Activated effector memory CD4-positive, alpha-beta T cell treated with Interleukin-2 at 50 U/mL for 16 hours (primary cell): ENCODE measurements around the gene RALGDS.
"Not testable (repeated sequence)": the region's sequence is repeated elsewhere in the genome, so short reads cannot be mapped to it uniquely, and the experiment has no call there.

Experiments
- DNase-seq: peaks from one replicate; pipeline ENCODE4 v3.0.0-alpha.2; 2020

RALGDS gene

DNA sequence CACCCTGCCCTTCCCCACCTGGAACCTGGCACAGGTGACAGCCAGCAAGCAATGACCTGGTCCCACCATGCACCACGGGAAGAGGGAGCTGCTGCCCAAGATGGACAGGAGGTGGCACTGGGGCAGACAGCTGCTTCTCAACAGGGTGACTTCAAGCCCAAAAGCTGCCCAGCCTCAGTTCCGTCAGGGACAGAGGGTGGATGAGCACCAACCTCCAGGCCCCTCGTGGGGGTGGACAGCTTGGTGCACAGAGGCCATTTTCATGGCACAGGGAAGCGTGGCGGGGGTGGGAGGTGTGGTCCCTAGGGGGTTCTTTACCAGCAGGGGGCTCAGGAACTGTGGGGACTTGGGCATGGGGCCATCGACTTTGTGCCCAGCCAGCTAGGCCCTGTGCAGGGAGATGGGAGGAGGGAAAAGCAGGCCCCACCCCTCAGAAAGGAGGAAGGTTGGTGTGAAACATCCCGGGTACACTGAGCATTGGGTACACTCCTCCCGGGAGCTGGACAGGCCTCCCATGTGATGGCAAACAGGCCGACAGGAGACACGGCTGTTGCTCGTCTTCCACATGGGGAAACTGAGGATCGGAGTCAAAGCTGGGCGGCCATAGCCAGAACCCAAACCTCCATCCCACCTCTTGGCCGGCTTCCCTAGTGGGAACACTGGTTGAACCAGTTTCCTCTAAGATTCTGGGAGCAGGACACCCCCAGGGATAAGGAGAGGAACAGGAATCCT is 57.4 kb downstream of the RALGDS start:
- DNase-seq: no peak

DNA sequence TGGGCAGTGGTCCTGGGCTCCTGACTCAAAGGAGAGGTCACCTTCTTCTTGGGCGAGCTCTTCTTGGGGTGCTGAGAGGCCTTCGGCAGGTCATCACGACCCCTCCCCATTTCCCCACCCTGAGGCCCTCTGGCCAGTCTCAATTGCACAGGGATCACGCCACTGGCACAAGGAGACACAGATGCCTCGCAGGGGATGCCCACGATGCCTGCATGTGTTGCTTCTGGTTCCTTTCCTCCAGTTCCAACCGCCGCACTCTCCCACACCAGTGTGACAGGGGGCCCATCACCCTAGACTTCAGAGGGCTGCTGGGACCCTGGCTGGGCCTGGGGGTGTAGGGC is 57.9 kb downstream of the RALGDS start:
- DNase-seq: no peak

DNA sequence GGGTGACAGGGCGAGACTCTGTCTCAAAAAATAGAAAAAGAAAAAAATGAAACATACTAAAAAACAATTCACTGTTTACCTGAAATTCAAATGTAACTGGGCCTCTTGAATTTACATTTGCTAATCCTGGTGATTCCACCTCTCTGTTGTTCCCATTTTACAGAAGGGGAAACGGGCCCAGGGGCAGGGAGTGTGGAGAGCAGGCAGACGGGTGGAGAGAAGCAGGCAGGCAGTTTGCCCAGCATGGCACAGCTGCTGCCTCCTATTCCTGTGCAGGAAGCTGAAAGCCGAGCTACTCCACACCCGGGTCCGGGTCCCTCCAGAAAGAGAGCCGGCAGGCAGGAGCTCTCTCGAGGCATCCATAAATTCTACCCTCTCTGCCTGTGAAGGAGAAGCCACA is 58.5 kb downstream of the RALGDS start:
- not testable (repeated sequence) for DNase-seq

DNA sequence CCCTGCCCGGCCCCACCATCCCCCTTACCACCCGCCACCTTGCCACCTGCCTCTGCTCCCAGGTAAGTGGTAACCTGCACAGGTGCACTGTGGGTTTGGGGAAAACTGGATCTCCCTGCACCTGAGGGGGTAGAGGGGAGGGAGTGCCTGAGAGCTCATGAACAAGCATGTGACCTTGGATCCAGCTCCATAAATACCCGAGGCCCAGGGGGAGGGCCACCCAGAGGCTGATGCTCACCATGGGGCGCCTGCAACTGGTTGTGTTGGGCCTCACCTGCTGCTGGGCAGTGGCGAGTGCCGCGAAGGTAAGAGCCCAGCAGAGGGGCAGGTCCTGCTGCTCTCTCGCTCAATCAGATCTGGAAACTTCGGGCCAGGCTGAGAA is 59.3 kb downstream of the RALGDS start, which contains the start of gene CEL:
TSS of gene CEL (plus strand) at position 218 of the 382 bp plus-strand sequence. CDS start at position 240, 22 bp downstream.
- DNase-seq: not testable (repeated sequence)

DNA sequence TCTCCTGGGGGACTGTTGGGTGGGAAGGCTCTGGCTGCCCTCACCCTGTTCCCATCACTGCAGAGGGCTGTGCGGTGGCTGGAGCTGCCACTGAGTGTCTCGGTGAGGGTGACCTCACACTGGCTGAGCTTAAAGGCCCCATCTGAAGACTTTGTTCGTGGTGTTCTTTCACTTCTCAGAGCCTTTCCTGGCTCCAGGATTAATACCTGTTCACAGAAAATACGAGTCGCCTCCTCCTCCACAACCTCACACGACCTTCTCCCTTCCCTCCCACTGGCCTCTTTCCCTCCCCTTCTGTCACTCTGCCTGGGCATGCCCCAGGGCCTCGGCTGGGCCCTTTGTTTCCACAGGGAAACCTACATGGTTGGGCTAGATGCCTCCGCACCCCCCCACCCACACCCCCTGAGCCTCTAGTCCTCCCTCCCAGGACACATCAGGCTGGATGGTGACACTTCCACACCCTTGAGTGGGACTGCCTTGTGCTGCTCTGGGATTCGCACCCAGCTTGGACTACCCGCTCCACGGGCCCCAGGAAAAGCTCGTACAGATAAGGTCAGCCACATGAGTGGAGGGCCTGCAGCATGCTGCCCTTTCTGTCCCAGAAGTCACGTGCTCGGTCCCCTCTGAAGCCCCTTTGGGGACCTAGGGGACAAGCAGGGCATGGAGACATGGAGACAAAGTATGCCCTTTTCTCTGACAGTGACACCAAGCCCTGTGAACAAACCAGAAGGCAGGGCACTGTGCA is 59.8 kb downstream of the RALGDS start:
- DNase-seq: not testable (repeated sequence)

DNA sequence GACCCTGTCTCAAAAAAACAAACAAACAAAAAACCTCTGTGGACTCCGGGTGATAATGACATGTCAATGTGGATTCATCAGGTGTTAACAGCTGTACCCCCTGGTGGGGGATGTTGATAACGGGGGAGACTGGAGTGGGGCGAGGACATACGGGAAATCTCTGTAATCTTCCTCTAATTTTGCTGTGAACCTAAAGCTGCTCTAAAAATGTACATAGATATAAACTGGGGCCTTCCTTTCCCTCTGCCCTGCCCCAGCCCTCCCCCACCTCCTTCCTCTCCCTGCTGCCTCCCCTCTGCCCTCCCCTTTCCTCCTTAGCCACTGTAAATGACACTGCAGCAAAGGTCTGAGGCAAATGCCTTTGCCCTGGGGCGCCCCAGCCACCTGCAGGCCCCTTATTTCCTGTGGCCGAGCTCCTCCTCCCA is 60.6 kb downstream of the RALGDS start:
- no peak for DNase-seq

DNA sequence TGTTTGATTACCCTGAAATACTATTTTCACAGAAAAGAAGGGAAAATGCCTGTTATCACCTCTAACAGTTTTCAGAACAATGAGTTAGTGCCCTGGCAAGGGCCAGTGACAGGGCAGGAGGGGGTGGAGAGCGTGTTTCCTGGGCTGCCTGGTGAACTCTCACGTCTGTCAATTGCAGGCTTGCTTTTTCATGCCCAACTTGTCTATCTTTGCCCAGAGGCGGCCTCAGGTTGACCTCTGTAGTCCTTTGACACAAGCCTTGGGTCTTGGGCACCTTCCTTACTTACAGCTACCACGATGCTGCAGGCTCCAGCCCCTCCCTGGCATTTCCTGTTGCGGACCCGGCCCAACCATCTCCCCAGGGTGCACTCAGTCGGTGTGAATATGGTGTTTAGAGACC is 61.4 kb downstream of the RALGDS start:
- DNase-seq: no peak

DNA sequence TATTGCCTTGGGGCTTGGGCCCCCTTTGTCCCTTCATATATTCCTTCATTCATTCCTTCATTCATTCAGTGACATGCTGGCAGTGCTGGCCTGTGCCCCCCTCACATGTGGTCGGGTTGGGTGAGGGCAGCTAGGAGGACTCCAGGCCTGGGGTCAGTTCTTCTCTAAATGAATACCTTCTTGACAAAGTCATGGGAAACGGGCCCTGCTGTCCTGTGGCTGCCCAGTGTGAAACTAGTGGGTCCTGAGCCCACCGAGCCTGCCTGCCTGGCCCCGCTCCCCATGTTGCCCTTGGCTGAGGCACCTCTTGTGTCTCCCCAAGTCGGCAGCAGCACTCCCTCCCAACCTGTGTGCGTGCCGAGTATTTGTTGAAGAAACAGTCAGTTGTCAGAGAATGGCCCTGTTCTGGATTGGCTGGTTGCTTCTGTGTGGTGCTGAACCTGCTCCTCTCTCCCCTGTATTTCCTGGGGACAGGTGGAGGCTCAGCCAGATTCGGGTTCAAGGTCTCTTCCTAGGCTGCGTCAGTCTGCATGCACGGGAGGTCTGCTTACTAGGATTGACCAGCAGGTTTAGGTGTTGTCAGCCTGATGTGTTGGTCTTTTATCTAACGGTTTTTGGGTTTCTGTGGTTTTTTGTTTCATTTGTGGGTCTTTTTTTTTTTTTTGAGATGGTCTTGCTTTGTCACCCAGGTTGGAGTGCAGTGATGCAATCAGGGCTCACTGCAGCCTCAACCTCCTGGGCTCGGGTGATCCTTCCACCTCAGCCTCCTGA is 62.3 kb downstream of the RALGDS start:
- no peak for DNase-seq

DNA sequence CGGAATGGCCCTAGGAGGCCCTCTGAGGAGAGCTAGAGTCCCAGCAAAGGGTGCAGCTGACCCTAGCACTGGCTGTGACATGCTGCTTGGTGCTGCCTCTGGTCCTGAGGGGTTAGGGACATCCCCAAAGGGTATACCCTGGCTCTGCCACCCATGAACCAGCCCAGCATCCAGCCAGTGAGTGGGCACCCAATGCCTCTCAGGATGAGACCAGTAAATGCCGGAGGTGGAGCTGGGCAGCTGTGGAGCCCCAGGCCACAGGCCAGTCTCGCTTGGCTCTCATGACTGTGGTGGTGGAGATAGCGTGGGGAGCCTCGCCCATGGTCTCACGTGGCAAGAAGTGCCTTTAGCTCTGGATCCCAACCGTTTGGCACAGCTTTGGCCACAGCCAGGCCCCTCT is 63.0 kb downstream of the RALGDS start:
- DNase-seq: no peak

DNA sequence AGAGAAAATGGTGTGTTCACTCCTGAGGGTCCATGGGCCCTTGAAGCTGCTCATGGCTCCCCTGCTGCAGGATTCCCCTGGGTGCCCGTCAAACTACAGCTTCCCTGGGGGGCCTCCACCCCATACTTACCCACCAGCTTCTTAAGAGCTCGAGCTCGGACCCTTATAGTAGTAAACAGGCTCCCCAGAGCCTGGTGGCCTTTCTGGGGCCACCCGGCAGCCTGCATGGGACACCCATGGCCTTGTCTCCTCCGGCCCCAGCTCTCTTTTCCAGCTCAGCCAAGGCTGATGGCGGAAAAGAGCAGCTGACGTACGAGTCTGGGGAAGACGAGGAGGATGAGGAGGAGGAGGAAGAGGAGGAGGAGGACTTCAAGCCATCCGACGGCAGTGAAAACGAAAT is 63.5 kb downstream of the RALGDS start:
- no peak for DNase-seq

DNA sequence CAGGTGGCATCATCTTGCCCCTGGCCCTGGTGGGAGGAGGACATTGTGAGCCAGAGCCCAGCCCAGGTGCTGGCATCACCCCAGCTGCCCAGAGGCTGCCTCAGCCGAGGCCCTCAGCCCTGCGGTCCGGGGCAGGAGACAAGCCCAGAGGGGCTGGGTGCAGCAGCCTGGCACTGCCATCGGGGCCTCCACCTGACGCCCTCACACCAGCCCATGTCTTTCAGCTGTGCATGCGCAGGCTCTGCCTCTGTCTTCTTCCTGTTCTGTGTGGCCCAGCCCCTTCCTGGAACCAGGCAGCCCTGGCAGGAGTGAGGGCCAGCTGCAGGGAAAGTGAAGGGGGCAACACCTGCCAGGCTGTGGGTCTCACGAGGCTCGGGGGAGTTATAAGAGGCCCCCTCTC is 64.0 kb downstream of the RALGDS start:
- no peak for DNase-seq

DNA sequence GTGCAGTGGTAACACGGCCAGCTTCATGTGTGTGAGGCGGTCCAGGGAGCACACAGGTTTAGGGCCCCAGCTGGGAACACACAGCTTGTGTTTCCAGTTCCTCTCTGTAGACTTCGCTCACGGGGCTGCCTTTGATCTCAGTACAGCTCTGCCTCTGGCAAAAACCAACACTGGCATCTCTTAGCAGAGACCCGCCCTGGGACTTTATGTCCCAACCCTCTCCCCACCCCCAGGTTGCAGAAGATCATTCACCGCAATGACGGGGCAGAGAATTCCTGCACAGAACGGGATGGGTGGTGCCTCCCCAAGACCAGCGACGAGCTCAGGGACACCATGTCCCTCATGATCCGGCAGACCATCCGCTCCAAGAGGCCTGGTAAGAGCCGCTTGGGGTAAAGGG is 64.5 kb downstream of the RALGDS start:
- DNase-seq: no peak

DNA sequence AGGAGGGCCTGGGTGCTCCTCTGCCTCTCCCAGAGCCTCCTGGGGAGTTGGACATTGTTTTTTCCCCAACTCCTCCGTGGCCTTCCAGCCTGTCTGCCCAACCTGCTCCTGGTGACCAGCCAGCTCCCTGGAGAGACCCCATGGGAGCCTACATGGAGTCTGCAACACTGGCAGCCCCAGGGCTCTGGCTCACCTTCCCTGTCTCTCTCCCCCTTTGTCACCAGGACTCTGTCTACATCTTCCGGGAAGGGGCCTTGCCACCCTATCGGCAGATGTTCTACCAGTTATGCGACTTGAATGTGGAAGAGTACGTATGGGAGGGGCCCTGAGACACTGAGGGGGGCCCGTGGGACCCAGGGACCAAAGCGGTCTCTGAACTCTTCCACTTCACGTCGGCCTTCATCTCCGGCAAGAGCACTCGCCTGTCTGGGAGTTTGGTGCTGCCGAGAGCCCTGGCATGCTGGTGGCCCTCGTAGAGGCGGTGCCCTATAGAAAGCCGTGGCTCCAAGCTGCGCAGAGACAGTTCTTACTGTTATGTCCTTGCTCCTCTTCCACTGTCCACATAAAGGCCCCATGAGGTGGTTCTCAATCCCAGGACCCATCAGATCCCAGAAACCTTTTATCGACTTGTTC is 65.1 kb downstream of the RALGDS start:
- DNase-seq: no peak

DNA sequence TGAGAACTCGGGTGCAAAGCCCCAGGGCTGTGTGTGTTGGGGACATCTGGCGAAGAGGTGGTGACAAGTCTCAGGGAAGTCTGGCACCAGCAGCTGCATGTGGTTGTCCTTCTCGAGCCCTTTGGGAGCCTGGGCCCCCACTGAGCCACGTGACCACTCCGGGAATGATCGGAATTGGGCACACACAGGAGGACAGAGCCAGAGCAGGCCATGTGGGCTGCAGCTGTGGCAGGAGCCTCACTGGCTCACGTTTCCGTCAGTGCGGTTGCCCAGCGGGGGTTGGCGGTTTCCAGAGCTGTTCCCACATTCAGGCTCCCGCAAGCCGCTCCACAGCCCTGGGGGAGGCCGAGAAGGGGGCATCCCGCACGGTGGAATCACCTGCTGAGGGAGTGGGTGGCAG is 66.1 kb downstream of the RALGDS start:
- no peak for DNase-seq

DNA sequence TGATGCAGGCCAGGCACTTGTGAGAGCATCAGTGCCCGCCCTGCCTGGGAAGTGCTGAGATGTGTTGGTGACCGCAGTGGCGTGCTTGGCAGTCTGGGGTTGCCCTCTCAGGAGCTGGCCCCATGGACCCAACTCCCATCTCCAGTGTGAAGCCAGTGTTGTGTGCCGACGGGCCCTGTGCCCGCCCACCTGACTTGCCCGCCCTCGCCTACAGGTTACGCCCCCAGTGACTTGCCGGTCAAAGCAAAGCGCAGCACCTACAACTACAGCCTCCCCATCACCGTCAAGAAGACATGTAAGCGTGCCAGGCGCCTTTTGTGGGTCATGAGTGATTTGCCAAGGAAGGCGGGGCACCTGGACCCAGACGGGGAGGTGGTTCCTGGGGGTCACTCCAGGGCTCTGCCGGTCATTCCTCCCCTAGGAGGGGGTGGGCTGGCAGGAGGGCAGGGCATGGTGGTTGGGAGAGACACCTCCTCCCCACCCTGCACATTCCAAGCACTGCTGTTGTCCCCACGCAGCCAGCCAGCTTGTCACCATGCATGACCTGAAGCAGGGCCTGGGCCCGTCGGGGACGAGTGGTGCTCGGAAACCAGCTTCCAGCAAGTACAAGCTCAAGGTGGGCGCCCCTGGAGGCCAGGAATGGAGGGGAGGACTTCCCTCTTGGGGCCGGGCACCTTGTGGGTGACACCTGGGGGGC is 66.7 kb downstream of the RALGDS start:
- DNase-seq: no peak

DNA sequence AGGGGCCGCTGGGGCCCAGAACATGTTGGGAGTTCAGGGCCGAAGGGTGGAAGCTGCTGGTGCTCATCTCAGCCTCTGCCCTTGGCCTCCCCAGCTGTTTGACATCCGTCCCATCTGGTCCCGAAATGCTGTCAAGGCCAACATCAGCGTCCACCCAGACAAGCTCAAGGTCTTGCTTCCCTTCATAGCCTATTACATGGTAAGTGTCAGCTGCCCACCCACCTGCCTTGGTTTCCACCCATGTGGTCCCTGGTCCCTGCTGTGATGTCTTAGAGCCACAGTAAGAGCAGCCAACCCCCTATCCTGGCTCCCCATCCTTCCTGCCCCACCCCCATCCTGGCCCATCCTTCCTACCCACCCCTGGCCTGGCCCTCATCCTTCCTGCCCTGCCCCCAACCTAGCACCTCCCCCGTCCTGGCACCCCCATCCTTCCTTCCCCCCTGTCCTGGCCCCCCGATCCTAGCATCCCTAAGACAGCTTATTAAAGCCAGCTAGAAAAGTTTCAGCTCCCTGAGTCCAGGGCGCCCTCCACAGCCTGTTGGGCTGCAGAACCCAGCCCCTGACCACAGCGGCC is 69.0 kb downstream of the RALGDS start:
- no peak for DNase-seq

DNA sequence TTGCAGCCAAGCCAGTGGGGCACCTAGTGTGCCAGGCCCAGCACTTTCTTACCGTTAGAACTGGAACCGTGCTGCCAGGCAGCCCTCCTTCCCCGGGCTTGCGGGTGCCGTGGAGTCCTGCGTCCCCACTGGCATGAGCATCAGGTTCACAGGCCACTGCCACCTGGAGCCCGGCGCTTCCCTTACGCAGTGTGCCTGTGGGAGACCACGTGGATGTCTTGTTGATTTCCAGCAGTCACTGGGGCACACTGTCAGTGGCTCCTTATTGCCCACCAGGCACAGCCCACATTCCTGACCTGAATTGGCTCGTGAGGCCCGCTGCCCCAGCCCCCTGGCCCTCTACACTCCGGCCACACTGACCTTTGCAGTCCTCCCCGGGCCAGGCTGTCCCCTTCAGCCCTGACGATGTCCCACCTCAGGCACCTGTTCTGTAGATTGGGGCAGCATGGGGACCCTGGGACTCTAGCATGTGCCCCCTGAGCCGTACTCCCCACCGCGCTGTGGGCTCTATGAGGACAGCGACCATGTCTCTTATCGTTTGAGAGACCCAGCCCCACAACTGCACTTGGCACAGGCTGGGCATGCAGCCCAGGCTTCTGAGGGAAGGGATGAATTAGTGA is 69.6 kb downstream of the RALGDS start:
- no peak for DNase-seq

DNA sequence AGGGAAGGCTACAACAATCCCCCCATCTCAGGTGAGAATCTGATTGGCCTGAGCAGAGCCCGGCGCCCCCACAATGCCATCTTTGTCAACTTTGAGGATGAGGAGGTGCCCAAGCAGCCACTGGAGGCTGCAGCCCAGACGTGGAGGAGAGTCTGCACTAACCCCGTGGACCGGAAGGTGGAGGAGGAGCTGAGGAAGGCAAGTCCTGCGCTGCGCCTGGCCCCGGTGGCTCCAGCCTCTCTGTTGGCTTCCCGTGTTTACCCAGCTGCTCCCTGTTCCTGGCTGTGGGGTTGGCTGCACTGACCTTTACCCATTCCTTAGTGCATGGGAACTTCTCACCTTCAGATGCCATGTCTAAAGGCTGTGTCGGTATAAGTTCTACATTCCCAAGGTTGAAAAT is 70.3 kb downstream of the RALGDS start:
- no peak for DNase-seq

DNA sequence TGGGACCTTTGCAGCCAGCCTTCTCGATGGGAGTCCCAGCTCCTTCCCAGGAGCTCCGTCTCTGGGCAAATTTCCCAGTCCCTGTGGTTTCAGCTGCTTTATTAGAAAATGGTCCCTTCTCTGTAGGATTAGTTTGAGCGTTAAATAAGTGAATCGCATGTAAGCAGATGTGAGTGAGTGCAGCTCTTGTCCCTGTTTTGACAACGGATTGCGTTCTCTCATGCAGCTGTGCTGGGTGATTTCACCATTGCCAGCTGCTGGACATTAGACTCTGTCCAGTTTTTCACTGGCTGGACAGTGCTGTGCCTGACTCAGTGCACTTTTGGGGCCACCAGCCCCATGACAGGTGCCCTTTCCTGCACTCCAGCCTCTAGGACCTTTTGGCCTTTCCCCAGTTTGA is 70.9 kb downstream of the RALGDS start:
- no peak for DNase-seq

DNA sequence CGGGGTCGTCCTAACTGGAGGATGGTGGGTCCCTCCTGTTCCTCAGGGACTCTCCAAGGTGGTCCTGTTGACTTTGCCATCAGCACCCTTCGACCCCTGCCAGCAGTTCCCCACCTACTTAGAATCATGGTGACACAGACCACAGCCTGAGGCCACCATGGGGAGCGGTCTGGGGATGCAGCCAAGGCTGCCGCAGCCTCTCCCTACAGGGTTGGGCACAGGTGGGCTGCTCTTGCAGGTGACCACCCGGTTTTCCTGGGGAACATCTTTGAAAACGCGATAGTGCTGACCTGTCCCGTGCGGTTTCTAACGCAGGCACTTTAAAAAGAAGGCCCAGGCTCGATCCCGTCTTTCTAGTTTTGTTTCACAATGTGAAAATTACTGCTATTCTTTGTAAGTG is 72.0 kb downstream of the RALGDS start:
- no peak for DNase-seq

DNA sequence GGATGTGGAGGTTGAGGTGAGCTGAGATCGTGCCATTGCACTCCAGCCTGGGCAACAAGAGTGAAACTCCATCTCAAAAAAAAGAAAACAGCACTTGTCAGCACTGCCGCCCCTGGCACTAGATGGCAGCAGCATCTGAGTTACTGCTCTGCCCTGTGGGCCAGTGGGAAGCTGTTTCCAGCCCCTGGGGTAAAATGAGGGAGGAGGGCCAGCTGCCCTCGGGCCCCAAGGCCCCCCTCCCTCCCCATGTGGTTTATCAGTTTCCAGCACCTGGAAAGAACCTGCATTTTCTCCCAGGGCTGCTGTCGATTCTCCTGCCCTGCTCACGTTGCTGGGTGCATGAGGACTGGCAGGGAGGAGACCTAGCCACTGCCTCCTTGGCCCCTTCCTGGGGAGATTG is 72.4 kb downstream of the RALGDS start:
- DNase-seq: no peak
